SW480 (cell line): ENCODE results near the gene KRTAP20-2.

Experiments
- DNase-seq: peaks from one replicate; pipeline ENCODE4 v3.0.0-alpha.2; 2016; ENCODE audit warnings: low spot score

The KRTAP20-2 gene

DNA sequence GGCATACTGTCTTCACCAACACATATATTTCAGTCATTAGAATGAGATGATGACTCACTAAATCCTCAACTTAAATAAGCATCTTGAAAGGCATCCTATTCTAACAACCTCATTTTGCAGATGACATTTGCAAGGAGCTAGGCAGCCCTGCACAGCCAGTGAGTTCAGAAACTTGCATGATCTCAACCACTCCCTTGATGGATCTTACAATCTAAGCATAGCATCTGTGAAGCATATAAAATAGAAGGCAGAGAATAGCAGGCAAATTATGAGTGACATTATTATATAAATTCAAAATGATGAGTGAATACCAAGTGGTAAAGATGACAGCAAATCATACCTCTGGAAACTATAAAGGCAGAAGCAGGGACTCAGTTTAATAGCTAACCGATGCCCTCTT is 39.3 kb downstream of the KRTAP20-2 start:
- DNase-seq, result no peak

DNA sequence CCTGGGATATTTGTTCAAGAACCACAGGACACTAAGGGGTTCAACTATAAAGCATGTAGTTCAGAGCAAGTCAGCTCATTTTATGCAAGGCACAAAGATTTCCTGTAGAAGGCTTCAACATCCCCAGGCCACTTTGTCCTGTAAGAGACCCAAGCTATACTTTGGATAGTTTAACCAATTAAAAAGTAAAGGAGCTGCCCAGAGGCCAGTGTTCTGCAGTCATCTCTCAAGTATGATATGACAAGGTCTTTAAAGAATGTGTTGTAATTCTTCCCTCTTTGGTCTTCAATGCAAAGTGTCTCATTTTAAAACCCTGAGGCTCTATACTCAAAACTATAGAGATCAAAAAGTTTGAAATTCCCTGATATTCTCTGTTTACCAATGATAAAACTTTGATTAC is 41.7 kb downstream of the KRTAP20-2 start:
- DNase-seq, result no peak

- DNase-seq, result no peak
Measured at GRCh38 chr21:30680586-30680985, 45.6 kb downstream of the KRTAP20-2 start.

DNA sequence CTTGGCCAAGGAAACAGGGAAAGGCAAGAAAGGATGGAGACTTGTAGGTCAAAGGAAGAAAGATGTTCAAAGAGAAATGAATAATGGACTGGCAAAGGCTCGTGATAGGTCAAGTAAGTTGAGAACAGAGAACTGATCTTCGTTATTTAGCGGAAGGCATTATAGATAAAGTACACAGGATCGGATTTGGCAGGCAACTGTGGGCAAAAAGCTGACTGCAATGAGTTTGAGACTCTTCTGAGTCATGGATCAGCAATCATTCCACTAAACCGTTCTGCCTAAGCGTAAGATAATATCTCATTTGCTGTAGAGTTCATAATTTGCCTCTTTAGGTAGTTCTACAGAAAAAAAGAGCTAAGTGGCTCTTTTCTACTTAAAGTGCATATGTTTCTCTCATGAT is 49.5 kb downstream of the KRTAP20-2 start:
- DNase-seq, result peak; percentile 4
